GM23248 (cell line): ENCODE results near the gene COL18A1.

Experiments used
- EZH2 ChIP-seq: fragments of 200-600 bp; sonication (generic); IDR thresholded peaks from 2 replicates; pipeline ENCODE4 v1.6.1; 2018; ENCODE audit warnings: antibody characterized with exemption, mild to moderate bottlenecking; ENCODE audit not compliant: insufficient read depth, poor library complexity, severe bottlenecking
- EZH2phosphoT487 ChIP-seq: fragments of 200-600 bp; sonication (generic); IDR thresholded peaks from 2 replicates; pipeline ENCODE4 v1.6.1; 2018; ENCODE audit warnings: antibody characterized with exemption, moderate library complexity, mild to moderate bottlenecking, low read depth; ENCODE audit not compliant: insufficient read depth

DNA sequence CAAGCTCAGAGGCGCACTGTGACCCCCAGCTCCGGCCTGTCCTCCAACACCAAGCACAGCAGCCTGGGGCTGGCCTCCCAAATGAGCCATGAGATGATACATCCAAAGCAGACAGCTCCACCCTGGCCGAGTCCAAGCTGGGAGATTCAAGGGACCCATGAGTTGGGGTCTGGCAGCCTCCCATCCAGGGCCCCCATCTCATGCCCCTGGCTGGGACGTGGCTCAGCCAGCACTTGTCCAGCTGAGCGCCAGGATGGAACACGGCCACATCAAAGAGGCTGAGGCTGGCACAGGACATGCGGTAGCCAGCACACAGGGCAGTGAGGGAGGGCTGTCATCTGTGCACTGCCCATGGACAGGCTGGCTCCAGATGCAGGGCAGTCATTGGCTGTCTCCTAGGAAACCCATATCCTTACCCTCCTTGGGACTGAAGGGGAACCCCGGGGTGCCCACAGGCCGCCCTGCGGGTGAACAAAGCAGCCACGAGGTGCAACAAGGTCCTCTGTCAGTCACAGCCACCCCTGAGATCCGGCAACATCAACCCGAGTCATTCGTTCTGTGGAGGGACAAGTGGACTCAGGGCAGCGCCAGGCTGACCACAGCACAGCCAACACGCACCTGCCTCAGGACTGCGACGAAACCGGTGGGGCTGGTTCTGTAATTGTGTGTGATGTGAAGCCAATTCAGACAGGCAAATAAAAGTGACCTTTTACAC lies 108.2 kb downstream of the COL18A1 start:
- TF ChIP-seq EZH2 (no peak), EZH2phosphoT487 (no peak)
